ENCODE data around the gene NOC3L. TPM values are rescaled to one million over a fixed set of nuclear protein-coding genes. Genes with fewer than 3 reads are reported as not detected.

NOC3L gene
- total and polyA plus RNA-seq, 10 of the 15 experiments (the other 5 are each of a cell fraction or from before 2014, with no cell fraction given) = 27.8 to 51.4 (median 40.5) TPM

DNA sequence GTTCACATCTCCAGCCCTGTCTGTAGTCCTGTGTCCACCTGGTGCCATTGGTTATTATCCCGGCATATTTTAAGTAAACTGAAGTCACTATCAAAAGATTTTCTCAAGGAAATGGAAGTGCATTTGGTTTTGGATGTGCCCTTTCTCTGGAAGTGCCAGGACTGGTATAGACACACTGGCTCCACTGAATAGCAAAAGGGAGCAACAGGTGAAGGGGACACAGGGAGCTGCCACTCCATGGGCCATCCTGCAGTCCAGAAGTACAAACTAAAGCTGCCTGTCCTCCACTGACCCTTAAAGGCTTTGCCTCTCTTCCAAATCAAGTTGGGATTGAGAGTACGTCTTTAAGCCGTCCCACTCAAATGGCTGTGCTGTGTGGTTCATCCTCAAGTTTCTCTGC is 62.7 kb downstream of the NOC3L start (continued):
- TF ChIP-seq, protein P1, sequence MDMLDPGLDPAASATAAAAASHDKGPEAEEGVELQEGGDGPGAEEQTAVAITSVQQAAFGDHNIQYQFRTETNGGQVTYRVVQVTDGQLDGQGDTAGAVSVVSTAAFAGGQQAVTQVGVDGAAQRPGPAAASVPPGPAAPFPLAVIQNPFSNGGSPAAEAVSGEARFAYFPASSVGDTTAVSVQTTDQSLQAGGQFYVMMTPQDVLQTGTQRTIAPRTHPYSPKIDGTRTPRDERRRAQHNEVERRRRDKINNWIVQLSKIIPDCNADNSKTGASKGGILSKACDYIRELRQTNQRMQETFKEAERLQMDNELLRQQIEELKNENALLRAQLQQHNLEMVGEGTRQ (IDR thresholded peaks at IDR 0.05; ENCODE audit: borderline replicate concordance, low read depth, low read length) = no peak
- no peak for TF ChIP-seq YBX1 (IDR thresholded peaks at IDR 0.05)

DNA sequence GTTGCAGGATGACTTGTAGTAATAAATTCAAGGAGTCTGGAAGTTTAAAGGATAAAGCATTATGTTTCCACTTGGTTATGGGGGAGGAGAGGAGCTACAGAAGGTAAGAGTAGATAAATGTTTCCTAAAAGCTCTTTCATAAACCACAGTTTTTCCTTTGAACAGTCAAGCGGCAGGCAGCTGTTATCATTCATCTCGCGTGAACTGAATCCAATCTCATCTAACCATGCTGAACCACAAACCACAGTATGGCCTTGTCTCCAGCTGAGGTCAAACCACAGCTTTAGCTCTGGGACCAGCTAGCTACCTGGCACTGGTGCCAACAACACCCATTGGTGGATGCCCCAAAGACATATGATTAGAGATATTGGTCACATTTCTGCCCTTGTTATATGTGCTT is 63.3 kb downstream of the NOC3L start:
- TF ChIP-seq SREBF2 (IDR thresholded peaks at IDR 0.05; ENCODE audit: low read length) = no peak
- TF ChIP-seq RUNX3 (IDR thresholded peaks at IDR 0.05; ENCODE audit: low read length) = peak; percentile 59
- 0 out of 2 replicates have a peak, but pooled peaks have one; percentile 34 for TF ChIP-seq NR2F1 (conservative IDR thresholded peaks at IDR 0.05)
- ATAC-seq (0 out of 3 replicates have a peak, but pooled peaks have one; percentile 26), DNase-seq (ENCODE audit: low read depth, low spot score) (no peak), FAIRE-seq (no peak)
- no TSS peak for BruUV-seq (replicated peaks)
- Histone ChIP-seq H3K4me1 (ENCODE audit: control insufficient read depth, insufficient read depth, low read length) (no peaks in the 10 kb centered on the region), H4K20me1 (ENCODE audit: control insufficient read depth, insufficient read depth) (no peaks in the 10 kb centered on the region), H3K27ac (ENCODE audit: control insufficient read depth, insufficient read depth) (no peak overlapping the region), H2AFZ (ENCODE audit: control insufficient read depth, low read depth, low read length) (no peak overlapping the region), H3K27me3 (replicated peaks in 1 of 2; ENCODE audit: control insufficient read depth in 2 of 2, insufficient read depth in 2 of 2, low read length in 1 of 2) (no peaks in the 10 kb centered on the region; a peak in 2 of 4 replicates), H3K79me2 (ENCODE audit: control insufficient read depth, insufficient read depth, low read length) (no peaks in the 10 kb centered on the region), H3K4me3 (no peak overlapping the region), H3K9me3 (replicated peaks; ENCODE audit: control insufficient read depth, insufficient read depth, low read length) (no peaks in the 10 kb centered on the region), H3K36me3 (ENCODE audit: control insufficient read depth in 2 of 2, insufficient read depth in 2 of 2, low read length in 1 of 2) (no peaks in the 10 kb centered on the region), H3K4me2 (ENCODE audit: control insufficient read depth, insufficient read depth) (no peak overlapping the region), H3K9ac (ENCODE audit: control insufficient read depth, insufficient read depth, low read length) (no peak overlapping the region)
- 7% methylated on average over 3 of the region's 3 CpGs for WGBS (ENCODE audit: insufficient coverage, insufficient replicate concordance, low lambda C conversion rate, missing lambda C conversion rate)
- RAD21 ChIA-PET (ENCODE audit: unreplicated experiment) = no interaction called here
- POLR2A ChIA-PET = interaction anchor here (0.5 kb wide), 1 partner anchor 68 kb away, joined by 4 read pairs; no protein-coding TSS in a partner anchor
- SMC1A ChIA-PET (ENCODE audit: uncharacterized antibody, unreplicated experiment) = interaction anchor here (0.7 kb wide), 1 partner anchor 24 kb away, joined by 3 read pairs; no protein-coding TSS in a partner anchor
- in situ Hi-C loops (cut with MboI) = no loop called here
- intact Hi-C loops (cut with micrococcal nuclease; ENCODE audit: unreplicated experiment) = no loop called here
- CTCF ChIA-PET = interaction anchor here (0.8 to 1.4 kb wide), 2 partner anchors 15 to 21 kb away, joined by 3 to 6 read pairs; no protein-coding TSS in a partner anchor

DNA sequence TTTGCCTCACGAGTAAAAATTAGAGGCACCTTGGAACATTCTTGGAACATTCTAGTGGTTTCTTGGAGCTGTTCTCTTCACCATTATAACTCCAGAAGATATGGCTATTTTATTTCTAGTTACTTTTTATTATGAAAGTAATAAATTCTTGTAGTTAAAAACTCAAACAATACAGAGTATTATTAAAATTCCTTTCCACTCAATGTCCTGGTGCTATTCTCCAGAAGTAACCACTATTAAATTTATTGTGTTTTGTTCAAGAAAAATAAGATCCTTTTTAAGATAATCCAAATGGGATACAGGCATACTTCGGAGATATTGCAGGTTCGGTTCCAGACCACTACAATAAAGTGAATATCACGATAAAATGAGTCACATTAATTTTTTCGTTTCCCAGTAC is 68.6 kb downstream of the NOC3L start:
- Histone ChIP-seq H3K79me2 (ENCODE audit: control insufficient read depth, insufficient read depth, low read length) (no peaks in the 10 kb centered on the region), H4K20me1 (ENCODE audit: control insufficient read depth, insufficient read depth) (no peaks in the 10 kb centered on the region), H3K27me3 (replicated peaks in 1 of 2; ENCODE audit: control insufficient read depth in 2 of 2, insufficient read depth in 2 of 2, low read length in 1 of 2) (no peaks in the 10 kb centered on the region), H3K9me3 (replicated peaks; ENCODE audit: control insufficient read depth, insufficient read depth, low read length) (no peaks in the 10 kb centered on the region), H3K4me1 (ENCODE audit: control insufficient read depth, insufficient read depth, low read length) (no peaks in the 10 kb centered on the region), H3K36me3 (ENCODE audit: control insufficient read depth in 2 of 2, insufficient read depth in 2 of 2, low read length in 1 of 2) (no peaks in the 10 kb centered on the region), H3K9ac (ENCODE audit: control insufficient read depth, insufficient read depth, low read length) (no peak overlapping the region), H2AFZ (ENCODE audit: control insufficient read depth, low read depth, low read length) (no peak overlapping the region), H3K27ac (ENCODE audit: control insufficient read depth, insufficient read depth) (no peak overlapping the region), H3K4me2 (ENCODE audit: control insufficient read depth, insufficient read depth) (no peak overlapping the region), H3K4me3 (no peak overlapping the region)
- no TSS peak for BruUV-seq (replicated peaks)
- SMC1A ChIA-PET (ENCODE audit: uncharacterized antibody, unreplicated experiment) = no interaction called here
- WGBS (ENCODE audit: insufficient coverage, insufficient replicate concordance, low lambda C conversion rate, missing lambda C conversion rate) = 14% methylated on average over 5 of the region's 5 CpGs
- in situ Hi-C loops (cut with MboI) = no loop called here
- FAIRE-seq (no peak), DNase-seq (ENCODE audit: low read depth, low spot score) (no peak), ATAC-seq (no peak)
- TF ChIP-seq, protein P2, sequence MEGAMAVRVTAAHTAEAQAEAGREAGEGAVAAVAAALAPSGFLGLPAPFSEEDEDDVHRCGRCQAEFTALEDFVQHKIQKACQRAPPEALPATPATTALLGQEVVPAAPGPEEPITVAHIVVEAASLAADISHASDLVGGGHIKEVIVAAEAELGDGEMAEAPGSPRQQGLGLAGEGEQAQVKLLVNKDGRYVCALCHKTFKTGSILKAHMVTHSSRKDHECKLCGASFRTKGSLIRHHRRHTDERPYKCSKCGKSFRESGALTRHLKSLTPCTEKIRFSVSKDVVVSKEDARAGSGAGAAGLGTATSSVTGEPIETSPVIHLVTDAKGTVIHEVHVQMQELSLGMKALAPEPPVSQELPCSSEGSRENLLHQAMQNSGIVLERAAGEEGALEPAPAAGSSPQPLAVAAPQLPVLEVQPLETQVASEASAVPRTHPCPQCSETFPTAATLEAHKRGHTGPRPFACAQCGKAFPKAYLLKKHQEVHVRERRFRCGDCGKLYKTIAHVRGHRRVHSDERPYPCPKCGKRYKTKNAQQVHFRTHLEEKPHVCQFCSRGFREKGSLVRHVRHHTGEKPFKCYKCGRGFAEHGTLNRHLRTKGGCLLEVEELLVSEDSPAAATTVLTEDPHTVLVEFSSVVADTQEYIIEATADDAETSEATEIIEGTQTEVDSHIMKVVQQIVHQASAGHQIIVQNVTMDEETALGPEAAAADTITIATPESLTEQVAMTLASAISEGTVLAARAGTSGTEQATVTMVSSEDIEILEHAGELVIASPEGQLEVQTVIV (IDR thresholded peaks at IDR 0.05; ENCODE audit: borderline replicate concordance, partially characterized antibody) = no peak
- TF ChIP-seq, protein P3, sequence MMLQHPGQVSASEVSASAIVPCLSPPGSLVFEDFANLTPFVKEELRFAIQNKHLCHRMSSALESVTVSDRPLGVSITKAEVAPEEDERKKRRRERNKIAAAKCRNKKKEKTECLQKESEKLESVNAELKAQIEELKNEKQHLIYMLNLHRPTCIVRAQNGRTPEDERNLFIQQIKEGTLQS (IDR thresholded peaks at IDR 0.05; ENCODE audit: borderline replicate concordance, extremely low read depth, low read depth, low read length) = no peak
- TF ChIP-seq BCL11A (IDR thresholded peaks at IDR 0.05; ENCODE audit: low read depth, low read length) = no peak
- POLR2A ChIA-PET = no interaction called here
- intact Hi-C loops (cut with micrococcal nuclease; ENCODE audit: unreplicated experiment) = no loop called here
- RAD21 ChIA-PET (ENCODE audit: unreplicated experiment) = no interaction called here
- CTCF ChIA-PET = no interaction called here

Measured in GM12878 (cell line).